ENCODE measurements around the gene NR6A1.

Gene NR6A1

DNA sequence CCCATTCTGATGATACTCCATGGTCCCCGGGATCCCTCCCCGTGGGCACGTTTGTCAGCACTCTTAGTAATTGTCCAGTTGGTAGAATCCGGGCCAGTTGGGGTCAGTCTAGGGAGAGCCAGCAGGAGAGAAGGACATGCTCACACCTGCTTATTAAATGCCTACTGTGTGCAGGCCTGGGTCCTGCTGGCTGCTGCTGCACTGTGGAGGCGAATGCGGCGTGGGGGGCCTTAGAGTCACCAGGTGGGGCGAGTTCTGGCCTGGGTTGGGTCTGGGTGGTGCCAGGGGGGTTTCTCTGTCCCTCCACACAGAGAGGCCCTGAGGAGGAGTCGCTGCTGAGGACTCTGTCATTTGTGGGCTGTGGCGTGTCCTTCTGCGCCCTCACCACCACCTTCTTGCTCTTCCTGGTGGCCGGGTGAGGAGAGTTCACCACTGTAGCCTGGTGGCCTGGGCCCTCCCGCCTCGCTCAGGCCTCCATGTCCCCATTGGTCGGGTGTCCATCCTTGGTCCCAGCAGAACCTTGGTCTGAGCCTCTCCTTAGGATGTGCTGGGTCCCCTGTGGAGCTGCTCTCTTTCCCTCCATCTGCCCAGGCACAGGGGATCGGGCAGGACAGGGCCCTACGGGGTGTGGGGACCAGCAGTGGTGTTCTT is 303.6 kb downstream of the NR6A1 start:
- TF ChIP-seq, protein P1, sequence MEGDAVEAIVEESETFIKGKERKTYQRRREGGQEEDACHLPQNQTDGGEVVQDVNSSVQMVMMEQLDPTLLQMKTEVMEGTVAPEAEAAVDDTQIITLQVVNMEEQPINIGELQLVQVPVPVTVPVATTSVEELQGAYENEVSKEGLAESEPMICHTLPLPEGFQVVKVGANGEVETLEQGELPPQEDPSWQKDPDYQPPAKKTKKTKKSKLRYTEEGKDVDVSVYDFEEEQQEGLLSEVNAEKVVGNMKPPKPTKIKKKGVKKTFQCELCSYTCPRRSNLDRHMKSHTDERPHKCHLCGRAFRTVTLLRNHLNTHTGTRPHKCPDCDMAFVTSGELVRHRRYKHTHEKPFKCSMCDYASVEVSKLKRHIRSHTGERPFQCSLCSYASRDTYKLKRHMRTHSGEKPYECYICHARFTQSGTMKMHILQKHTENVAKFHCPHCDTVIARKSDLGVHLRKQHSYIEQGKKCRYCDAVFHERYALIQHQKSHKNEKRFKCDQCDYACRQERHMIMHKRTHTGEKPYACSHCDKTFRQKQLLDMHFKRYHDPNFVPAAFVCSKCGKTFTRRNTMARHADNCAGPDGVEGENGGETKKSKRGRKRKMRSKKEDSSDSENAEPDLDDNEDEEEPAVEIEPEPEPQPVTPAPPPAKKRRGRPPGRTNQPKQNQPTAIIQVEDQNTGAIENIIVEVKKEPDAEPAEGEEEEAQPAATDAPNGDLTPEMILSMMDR (IDR thresholded peaks at IDR 0.05; ENCODE audit: control extremely low read depth, extremely low read depth, low read depth, missing control alignments): no peak
- no peak for DNase-seq (ENCODE audit: extremely low spot score)
- CTCF ChIA-PET: no interaction called here
- POLR2A ChIA-PET: no interaction called here
